Measurements from ENCODE around the gene CD109.

- TF ChIP-seq CTCF (IDR thresholded peaks at IDR 0.05) (no peak), POLR2A (IDR thresholded peaks at IDR 0.05) (no peak)
Observed at GRCh38 chr6:73695619-73696421, at the start of gene CD109.
